ENCODE measurements around the gene RPAP3. TPM values are rescaled to one million over a fixed set of nuclear protein-coding genes. Genes with fewer than 3 reads are reported as not detected.
"Not testable (repeated sequence)": the region's sequence is repeated elsewhere in the genome, so short reads cannot be mapped to it uniquely, and the experiment has no call there.

RPAP3 gene
- total RNA-seq, 6 donors from 2014 or later: 6.5 to 28.0 (median 16.4) TPM

GRCh38 chr12:47636908-47637780, 68.7 kb downstream of the RPAP3 start:
- DNase-seq (peak in 1 of 2 donors; percentile 74), ATAC-seq (ENCODE audit: low FRiP score in 2 of 2) (no peak)
- Histone ChIP-seq H3K9me3 (peaks cover 0 to 6% (median 3%) of the 10 kb centered on the region in 4 donors), H3K27ac (no peak overlapping the region), H3K4me1 (no peaks in the 10 kb centered on the region), H3K36me3 (no peaks in the 10 kb centered on the region), H3K4me3 (no peak overlapping the region), H3K27me3 (no peaks in the 10 kb centered on the region)
- TF ChIP-seq POLR2A (IDR thresholded peaks at IDR 0.05) (no peak), EP300 (IDR thresholded peaks at IDR 0.05) (no peak), POLR2AphosphoS5 (IDR thresholded peaks at IDR 0.05) (no peak)
- TF ChIP-seq, protein P1, sequence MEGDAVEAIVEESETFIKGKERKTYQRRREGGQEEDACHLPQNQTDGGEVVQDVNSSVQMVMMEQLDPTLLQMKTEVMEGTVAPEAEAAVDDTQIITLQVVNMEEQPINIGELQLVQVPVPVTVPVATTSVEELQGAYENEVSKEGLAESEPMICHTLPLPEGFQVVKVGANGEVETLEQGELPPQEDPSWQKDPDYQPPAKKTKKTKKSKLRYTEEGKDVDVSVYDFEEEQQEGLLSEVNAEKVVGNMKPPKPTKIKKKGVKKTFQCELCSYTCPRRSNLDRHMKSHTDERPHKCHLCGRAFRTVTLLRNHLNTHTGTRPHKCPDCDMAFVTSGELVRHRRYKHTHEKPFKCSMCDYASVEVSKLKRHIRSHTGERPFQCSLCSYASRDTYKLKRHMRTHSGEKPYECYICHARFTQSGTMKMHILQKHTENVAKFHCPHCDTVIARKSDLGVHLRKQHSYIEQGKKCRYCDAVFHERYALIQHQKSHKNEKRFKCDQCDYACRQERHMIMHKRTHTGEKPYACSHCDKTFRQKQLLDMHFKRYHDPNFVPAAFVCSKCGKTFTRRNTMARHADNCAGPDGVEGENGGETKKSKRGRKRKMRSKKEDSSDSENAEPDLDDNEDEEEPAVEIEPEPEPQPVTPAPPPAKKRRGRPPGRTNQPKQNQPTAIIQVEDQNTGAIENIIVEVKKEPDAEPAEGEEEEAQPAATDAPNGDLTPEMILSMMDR (IDR thresholded peaks at IDR 0.05): peak in 5 of 6 experiments; percentile 28 to 44 (median 32)
- WGBS, 2 donors: 75 to 80% methylated on average over 7 to 8 of the region's 8 CpGs

DNA sequence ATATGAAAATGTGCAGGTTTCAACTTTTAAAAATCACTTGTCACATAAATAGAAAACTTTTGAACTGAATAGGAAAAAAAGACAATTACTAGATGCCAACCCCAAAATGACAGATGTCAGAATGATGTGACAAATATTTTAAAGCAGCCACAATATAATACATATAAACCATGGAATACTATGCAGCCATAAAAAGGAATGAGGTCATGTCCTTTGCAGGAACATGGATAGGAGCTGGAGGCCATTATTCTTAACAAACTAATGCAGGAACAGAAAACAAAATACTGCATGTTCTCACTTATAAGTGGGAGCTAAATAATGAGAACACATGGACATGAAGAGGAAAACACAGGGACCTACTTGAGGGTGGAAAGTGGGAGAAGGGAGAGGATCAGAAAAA, 70.1 kb downstream of the RPAP3 start:
- H3K4me3 ChIP-seq; H3K27ac ChIP-seq; ATAC-seq (ENCODE audit: low FRiP score in 2 of 2); H3K4me1 ChIP-seq; DNase-seq; H3K36me3 ChIP-seq; H3K9me3 ChIP-seq; H3K27me3 ChIP-seq: not testable (repeated sequence)

DNA sequence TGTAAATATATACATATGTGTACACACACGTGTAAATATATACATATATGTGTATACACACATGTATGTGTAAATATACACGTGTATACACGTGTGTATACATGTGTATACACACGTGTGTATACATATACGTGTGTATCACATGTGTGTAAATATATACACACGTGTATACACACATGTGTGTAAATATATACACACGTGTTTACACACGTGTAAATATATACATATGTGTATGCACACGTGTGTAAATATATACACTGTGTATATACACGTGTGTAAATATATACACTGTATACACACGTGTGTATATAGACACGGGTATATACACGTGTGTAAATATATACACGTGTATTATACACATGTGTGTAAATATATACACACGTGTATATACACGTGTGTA, 71.7 kb downstream of the RPAP3 start:
- Histone ChIP-seq H3K36me3 (no peaks in the 10 kb centered on the region), H3K27me3 (no peaks in the 10 kb centered on the region), H3K27ac (no peak overlapping the region), H3K4me3 (no peak overlapping the region), H3K4me1 (no peaks in the 10 kb centered on the region), H3K9me3 (peaks cover 0 to 5% (median 2%) of the 10 kb centered on the region in 4 donors)
- no peak for TF ChIP-seq POLR2AphosphoS5 (IDR thresholded peaks at IDR 0.05)
- TF ChIP-seq POLR2A (IDR thresholded peaks at IDR 0.05): no peak
- TF ChIP-seq, protein P1 (IDR thresholded peaks at IDR 0.05): no peak
- no peak for TF ChIP-seq EP300 (IDR thresholded peaks at IDR 0.05)
- ATAC-seq (ENCODE audit: low FRiP score in 2 of 2) (no peak), DNase-seq (no peak)
- 59 to 62% methylated on average over 16 of the region's 16 CpGs for WGBS, 2 donors

DNA sequence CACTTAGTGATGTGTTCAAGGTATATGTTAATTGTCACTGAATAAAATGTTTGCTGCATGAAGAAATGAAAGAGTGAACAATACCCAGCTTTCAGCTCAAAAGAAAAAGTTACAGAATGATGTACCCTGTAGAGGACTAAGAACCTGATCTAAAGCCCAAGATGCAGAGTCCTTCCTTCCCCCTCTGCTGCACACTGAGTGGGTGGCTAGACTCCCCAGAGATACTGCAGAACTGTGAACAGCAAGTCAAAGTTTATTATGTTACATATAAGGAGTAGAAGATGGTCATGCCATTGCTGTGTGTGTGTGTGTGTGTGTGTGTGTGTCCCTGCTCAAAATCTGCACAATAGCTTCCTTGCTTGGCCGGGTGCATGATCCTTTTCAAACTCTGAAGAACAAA, 83.9 kb downstream of the RPAP3 start:
- no peak for DNase-seq
- Histone ChIP-seq H3K27me3 (no peaks in the 10 kb centered on the region), H3K4me1 (no peaks in the 10 kb centered on the region), H3K4me3 (no peak overlapping the region), H3K27ac (no peak overlapping the region), H3K9me3 (no peaks in the 10 kb centered on the region), H3K36me3 (no peaks in the 10 kb centered on the region)
- WGBS, 2 donors: 86 to 95% methylated on average over 1 of the region's 1 CpG
- no peak for ATAC-seq (ENCODE audit: low FRiP score in 2 of 2)
- TF ChIP-seq POLR2AphosphoS5 (IDR thresholded peaks at IDR 0.05) (no peak), EP300 (IDR thresholded peaks at IDR 0.05) (no peak), POLR2A (IDR thresholded peaks at IDR 0.05) (no peak)
- TF ChIP-seq, protein P1 (IDR thresholded peaks at IDR 0.05): no peak

DNA sequence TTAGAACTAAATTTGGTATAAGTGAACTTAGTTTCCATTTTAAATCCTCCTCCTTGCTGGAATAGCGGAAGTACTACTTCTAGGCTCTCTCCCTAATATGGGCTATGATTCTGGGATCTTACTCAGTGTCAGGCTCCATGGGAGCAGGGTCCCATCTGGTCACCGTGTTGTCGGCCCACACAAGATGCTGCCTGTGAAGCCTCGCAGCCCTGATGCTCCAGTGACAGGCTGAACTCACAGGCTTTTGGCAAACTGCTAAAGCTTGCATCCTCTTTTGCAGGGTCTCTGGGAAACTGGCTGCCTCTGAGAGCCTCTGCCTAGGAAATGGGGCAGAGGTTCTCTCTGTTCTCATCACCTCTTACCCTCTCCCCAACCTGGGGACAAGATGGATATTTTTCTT, 88.4 kb downstream of the RPAP3 start:
- no peaks in the 10 kb centered on the region for H3K27me3 ChIP-seq
- no peaks in the 10 kb centered on the region for H3K36me3 ChIP-seq
- no peak overlapping the region for H3K4me3 ChIP-seq
- H3K9me3 ChIP-seq: peaks cover 0 to 10% (median 8%) of the 10 kb centered on the region in 4 donors
- no peak for TF ChIP-seq POLR2AphosphoS5 (IDR thresholded peaks at IDR 0.05)
- TF ChIP-seq, protein P1 (IDR thresholded peaks at IDR 0.05): no peak
- no peak for TF ChIP-seq EP300 (IDR thresholded peaks at IDR 0.05)
- TF ChIP-seq POLR2A (IDR thresholded peaks at IDR 0.05): no peak
- no peak overlapping the region for H3K27ac ChIP-seq
- DNase-seq (no peak), ATAC-seq (ENCODE audit: low FRiP score in 2 of 2) (no peak)
- H3K4me1 ChIP-seq: no peaks in the 10 kb centered on the region
- WGBS, 2 donors: 83 to 92% methylated on average over 4 of the region's 4 CpGs
